ENCODE data around the gene VTN.

GRCh38 chr17:28372945-28373274, 2.8 kb upstream of the VTN start:
- TF ChIP-seq CTCF (IDR thresholded peaks at IDR 0.05; ENCODE audit: extremely low read depth in 1 of 2, insufficient read depth in 1 of 2, low read depth in 1 of 2, low read length in 2 of 2) (no peak), POLR2A (IDR thresholded peaks at IDR 0.05; ENCODE audit: low read depth, low read length) (no peak), POLR2AphosphoS5 (IDR thresholded peaks at IDR 0.05; ENCODE audit: insufficient read depth, low read depth, low read length) (no peak), JUN (IDR thresholded peaks at IDR 0.05; ENCODE audit: borderline replicate concordance, insufficient read depth, insufficient read length, low read depth) (no peak), EZH2 (IDR thresholded peaks at IDR 0.05; ENCODE audit: borderline replicate concordance, low read depth, low read length, severe bottlenecking) (no peak)
- TF ChIP-seq, protein P1, sequence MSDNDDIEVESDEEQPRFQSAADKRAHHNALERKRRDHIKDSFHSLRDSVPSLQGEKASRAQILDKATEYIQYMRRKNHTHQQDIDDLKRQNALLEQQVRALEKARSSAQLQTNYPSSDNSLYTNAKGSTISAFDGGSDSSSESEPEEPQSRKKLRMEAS (IDR thresholded peaks at IDR 0.05; ENCODE audit: insufficient read depth, insufficient read length), result no peak

All from endothelial cell of umbilical vein (primary cell).